AG10803 (cell line): ENCODE results near the gene GALNT18.

Experiments used
- DNase-seq: peaks from one replicate; pipeline ENCODE4 v3.0.0; 2010; ENCODE audit warnings: low read depth
- H3K4me3 ChIP-seq: 2 replicates; pipeline ENCODE4 v1.5.1; 2011; ENCODE audit warnings: mild to moderate bottlenecking, low read length, control low read depth
- TF ChIP-seq, protein P1 (sequence below): conservative IDR thresholded peaks from 2 replicates; pipeline ENCODE4 v1.5.1; 2011; ENCODE audit warnings: mild to moderate bottlenecking, low read length, control low read depth, inconsistent platforms

The GALNT18 gene

DNA sequence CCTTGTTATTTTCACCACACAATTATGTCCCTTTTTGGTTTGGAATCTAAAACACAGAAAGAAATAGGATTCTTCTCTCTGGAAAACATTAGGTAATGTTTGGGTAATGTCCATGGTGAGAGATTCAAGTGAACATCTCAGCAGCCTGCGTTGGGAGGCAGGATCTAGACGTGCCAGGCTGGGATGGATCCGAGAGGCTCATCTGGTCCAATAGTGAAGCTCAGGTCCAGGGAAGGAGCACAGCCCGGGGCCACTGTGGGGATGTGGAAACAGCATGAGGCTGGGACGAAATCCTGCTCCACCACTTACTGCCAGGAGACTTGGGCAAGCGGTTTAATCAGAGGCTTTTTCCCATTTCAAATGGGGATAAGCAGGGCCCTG is 378.6 kb downstream of the GALNT18 start:
- no peak for DNase-seq
- TF ChIP-seq, protein P1, sequence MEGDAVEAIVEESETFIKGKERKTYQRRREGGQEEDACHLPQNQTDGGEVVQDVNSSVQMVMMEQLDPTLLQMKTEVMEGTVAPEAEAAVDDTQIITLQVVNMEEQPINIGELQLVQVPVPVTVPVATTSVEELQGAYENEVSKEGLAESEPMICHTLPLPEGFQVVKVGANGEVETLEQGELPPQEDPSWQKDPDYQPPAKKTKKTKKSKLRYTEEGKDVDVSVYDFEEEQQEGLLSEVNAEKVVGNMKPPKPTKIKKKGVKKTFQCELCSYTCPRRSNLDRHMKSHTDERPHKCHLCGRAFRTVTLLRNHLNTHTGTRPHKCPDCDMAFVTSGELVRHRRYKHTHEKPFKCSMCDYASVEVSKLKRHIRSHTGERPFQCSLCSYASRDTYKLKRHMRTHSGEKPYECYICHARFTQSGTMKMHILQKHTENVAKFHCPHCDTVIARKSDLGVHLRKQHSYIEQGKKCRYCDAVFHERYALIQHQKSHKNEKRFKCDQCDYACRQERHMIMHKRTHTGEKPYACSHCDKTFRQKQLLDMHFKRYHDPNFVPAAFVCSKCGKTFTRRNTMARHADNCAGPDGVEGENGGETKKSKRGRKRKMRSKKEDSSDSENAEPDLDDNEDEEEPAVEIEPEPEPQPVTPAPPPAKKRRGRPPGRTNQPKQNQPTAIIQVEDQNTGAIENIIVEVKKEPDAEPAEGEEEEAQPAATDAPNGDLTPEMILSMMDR = no peak
- H3K4me3 ChIP-seq = no peak overlapping the region

DNA sequence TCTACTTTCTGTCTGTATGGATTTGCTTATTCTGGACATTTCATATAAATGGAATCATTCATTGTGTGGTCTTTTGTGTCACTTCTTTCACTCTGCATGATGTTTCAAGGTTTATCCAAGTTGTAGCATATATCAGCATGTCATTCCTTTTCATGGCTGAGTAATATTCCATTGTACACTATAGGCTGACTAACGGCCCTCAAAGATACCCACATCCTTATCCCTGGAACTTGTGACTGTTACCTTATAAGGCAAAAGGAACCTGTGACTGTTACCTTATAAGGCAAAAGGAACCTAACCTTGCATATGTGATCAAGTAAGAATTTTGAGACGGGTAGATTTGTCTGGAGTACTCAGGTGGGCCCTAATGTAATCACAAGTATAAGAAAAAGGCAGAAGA is 380.5 kb downstream of the GALNT18 start:
- no peak overlapping the region for H3K4me3 ChIP-seq
- TF ChIP-seq, protein P1 = no peak
- DNase-seq = no peak

DNA sequence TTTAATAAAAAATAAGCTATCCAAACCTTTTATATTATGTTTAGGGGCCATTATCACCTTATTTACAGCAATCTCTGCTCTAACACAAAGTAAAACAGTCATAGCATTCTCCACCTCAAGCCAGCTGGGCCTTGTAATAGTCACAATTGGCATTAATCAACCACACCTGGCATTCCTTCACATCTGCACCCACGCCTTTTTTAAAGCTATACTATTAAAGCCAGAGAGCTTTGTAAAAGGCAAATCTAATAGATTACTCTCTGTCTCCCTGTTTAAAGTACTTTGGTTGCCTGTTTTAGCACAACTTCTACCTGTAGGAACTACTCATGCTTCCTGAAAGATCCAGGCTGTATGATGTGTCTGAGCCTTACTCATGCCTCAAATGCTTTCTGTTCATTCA is 381.8 kb downstream of the GALNT18 start:
- TF ChIP-seq, protein P1 = no peak
- no peak for DNase-seq

GRCh38 chr11:11237070-11237832 is 384.6 kb downstream of the GALNT18 start:
- no peak overlapping the region for H3K4me3 ChIP-seq
- no peak for DNase-seq
- TF ChIP-seq, protein P1 = no peak

More for the DNA sequence above, 381.8 kb downstream of the GALNT18 start:
- H3K4me3 ChIP-seq = no peak overlapping the region

- no peak for DNase-seq
- no peak overlapping the region for H3K4me3 ChIP-seq
- TF ChIP-seq, protein P1 = no peak
Measured at GRCh38 chr11:11236498-11237059, 385.2 kb downstream of the GALNT18 start.

DNA sequence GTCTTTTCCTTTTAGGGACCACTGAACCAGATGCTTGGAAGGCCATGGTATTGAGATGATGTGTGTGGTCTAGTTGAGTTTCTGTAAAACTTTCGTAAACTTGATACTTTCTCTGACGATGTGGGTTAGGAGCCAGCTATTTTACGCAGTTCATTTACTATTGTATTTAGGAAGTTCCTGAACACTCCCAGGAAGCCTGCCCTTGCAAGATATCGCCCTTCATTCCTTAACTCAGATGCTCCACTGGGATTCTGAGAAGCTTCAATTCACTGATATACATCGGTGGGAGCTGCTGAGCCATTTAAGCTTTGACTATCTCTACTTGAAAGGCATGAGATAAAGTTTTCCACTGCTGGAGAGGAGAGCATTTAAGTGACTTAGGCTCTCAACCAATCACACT is 390.0 kb downstream of the GALNT18 start:
- H3K4me3 ChIP-seq = no peak overlapping the region
- DNase-seq = no peak
- TF ChIP-seq, protein P1 = no peak

- DNase-seq = no peak
Measured at GRCh38 chr11:11230802-11231562, 390.8 kb downstream of the GALNT18 start.

More at GRCh38 chr11:11230802-11231562, 390.8 kb downstream of the GALNT18 start:
- TF ChIP-seq, protein P1 = no peak
- no peak overlapping the region for H3K4me3 ChIP-seq
